Kidney (tissue), 14 donors: ENCODE results near the gene EHMT2. TPM values are rescaled to one million over a fixed set of nuclear protein-coding genes. Genes with fewer than 3 reads are reported as not detected.

ENCODE experiments used
- DNase-seq, 5 donors: peaks; one replicate each; pipeline ENCODE4 v3.0.0-alpha.2; 2013 to 2020
- FAIRE-seq: peaks from 2 replicates; lab custom pipeline; 2012; peaks lifted over from hg19 to GRCh38; lab: Jason Lieb, UNC
- H3K27ac ChIP-seq, 2 donors: one replicate each; pipeline ENCODE4 v1.7.0; 2013; ENCODE audit warnings: low read depth in 2 of 2, low read length in 2 of 2, inconsistent platforms in 1 of 2
- H3K27me3 ChIP-seq: one replicate; pipeline ENCODE4 v1.7.1; 2013; ENCODE audit warnings: low read length, inconsistent platforms; ENCODE audit not compliant: control insufficient read depth, insufficient read depth
- H3K36me3 ChIP-seq, 3 donors: one replicate each; pipeline versions ENCODE4 v1.7.0 to v1.7.1; 2013; ENCODE audit warnings: low read length in 3 of 3, control low read depth in 1 of 3, inconsistent platforms in 1 of 3; ENCODE audit not compliant: insufficient read depth in 3 of 3, control insufficient read depth in 2 of 3
- H3K4me1 ChIP-seq, 3 donors: one replicate each; pipeline versions ENCODE4 v1.7.0 to v1.7.1; 2013; ENCODE audit warnings: low read length in 3 of 3, inconsistent platforms in 1 of 3, low read depth in 1 of 3; ENCODE audit not compliant: control insufficient read depth in 2 of 3, insufficient read depth in 2 of 3
- H3K4me3 ChIP-seq, 3 donors: one replicate each; pipeline versions ENCODE4 v1.7.0 to v1.8.1; 2013; ENCODE audit warnings: low read length in 3 of 3, control low read depth in 1 of 3, inconsistent platforms in 1 of 3
- H3K9ac ChIP-seq, 3 donors: one replicate each; pipeline versions ENCODE4 v1.7.0 to v1.7.1; 2013; ENCODE audit warnings: low read length in 3 of 3, control low read depth in 1 of 3, inconsistent platforms in 1 of 3
- H3K9me3 ChIP-seq, 3 donors: one replicate each; pipeline versions ENCODE4 v1.7.0 to v1.7.1; 2013; ENCODE audit warnings: low read length in 3 of 3, control low read depth in 1 of 3, inconsistent platforms in 1 of 3; ENCODE audit not compliant: control insufficient read depth in 2 of 3, insufficient read depth in 1 of 3
- intact Hi-C: fragments of 100-400 bp; cut with DNase I; formaldehyde crosslinking; loops from one replicate; pipeline ENCODE4 v1.11.1; 2022
- polyA plus RNA-seq: library from polyadenylated mRNA; stranded (reverse); fragments of 350-450 nt; fragmentation: Illumina TruSeq; extraction: RNeasy Lipid Tissue Mini Kit (QIAGEN cat#74804); gene quantifications from one replicate; pipeline ENCODE4 v1.2.3, GENCODE V29; 2014; ENCODE audit warnings: low read depth, low replicate concordance; ENCODE audit not compliant: insufficient read depth
- total RNA-seq: library from RNA; stranded (reverse); fragmentation: NEBNext Ultra II Directional; extraction: Animal tissue kit (Norgen Biotek cat#: 25700); gene quantifications from one replicate; pipeline ENCODE4 v1.2.1, GENCODE V29; 2021
- TF ChIP-seq, protein P1 (sequence below): IDR thresholded peaks from 3 replicates; pipeline ENCODE4 v1.5.1; 2012; ENCODE audit warnings: mild to moderate bottlenecking, moderate library complexity, borderline replicate concordance; ENCODE audit not compliant: insufficient read depth; ENCODE audit errors: extremely low read depth
- donor health status: control.
- donor health status: control.
- donor health status: control.
- donor health status: control.
- donor health status: control.
- donor health status: DM: yes; HTN: yes; CAD: no.
- donor health status: Normal renal cell carcinoma (clear cell type).

Gene EHMT2
- total and polyA plus RNA-seq, 2 donors from 2014 or later = 35.3 to 40.5 TPM

DNA sequence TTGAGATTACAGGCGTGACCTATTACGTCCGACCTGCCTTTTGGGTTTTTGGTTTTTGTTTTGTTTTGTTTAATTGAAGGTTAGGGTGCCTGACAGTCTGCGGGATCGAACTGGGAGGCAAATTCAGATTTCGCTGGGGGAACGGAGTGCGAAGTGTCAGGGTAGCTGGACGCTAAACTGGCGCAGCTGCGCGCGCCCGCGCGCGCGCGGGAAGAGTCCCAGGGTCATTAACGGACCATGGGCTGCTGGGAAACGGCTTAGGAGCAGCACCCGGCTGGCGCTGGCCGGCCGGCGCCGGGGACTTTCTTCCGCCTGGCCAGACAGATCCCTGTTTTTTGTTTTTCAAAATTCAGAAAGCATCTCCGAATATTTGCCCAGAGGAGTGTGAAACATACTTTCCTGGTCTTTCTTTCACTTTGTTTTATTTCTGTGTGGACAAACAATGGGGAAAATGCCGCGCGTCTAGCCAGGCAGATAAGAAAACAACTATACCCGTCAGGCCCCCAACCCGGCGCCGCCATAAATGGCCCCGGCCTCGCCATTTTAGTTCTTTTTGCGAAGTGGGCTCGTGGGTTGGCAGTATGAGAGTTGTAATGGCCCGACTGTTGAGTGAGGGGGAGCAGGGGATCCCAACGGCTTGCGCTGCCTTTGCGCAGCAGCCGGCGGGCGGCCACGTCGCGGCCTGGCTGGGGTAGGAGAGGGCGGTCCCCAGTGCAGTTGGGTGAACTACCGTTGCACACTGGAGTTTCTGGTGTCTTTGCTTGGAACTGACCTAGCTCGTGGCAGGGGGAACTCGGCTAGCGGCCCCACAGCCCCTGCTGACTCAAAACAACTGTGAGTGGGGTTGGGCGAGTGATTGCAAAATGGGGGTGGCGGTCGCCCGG is 62.9 kb downstream of the EHMT2 start:
- no peak for FAIRE-seq
- Histone ChIP-seq H3K27me3 (no peaks in the 10 kb centered on the region), H3K4me1 (peaks cover 4 to 21% (median 17%) of the 10 kb centered on the region in 3 donors), H3K4me3 (peak overlapping the region; percentile 83 to 95 (median 90)), H3K9me3 (no peaks in the 10 kb centered on the region), H3K27ac (peak overlapping the region; percentile 95 to 99), H3K36me3 (peaks cover 5 to 12% (median 9%) of the 10 kb centered on the region in 3 donors), H3K9ac (peak overlapping the region; percentile 60 to 100 (median 95))
- peak; percentile 91 to 97 (median 94) for DNase-seq
- intact Hi-C loops = no loop called here
- TF ChIP-seq, protein P1, sequence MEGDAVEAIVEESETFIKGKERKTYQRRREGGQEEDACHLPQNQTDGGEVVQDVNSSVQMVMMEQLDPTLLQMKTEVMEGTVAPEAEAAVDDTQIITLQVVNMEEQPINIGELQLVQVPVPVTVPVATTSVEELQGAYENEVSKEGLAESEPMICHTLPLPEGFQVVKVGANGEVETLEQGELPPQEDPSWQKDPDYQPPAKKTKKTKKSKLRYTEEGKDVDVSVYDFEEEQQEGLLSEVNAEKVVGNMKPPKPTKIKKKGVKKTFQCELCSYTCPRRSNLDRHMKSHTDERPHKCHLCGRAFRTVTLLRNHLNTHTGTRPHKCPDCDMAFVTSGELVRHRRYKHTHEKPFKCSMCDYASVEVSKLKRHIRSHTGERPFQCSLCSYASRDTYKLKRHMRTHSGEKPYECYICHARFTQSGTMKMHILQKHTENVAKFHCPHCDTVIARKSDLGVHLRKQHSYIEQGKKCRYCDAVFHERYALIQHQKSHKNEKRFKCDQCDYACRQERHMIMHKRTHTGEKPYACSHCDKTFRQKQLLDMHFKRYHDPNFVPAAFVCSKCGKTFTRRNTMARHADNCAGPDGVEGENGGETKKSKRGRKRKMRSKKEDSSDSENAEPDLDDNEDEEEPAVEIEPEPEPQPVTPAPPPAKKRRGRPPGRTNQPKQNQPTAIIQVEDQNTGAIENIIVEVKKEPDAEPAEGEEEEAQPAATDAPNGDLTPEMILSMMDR = no peak

DNA sequence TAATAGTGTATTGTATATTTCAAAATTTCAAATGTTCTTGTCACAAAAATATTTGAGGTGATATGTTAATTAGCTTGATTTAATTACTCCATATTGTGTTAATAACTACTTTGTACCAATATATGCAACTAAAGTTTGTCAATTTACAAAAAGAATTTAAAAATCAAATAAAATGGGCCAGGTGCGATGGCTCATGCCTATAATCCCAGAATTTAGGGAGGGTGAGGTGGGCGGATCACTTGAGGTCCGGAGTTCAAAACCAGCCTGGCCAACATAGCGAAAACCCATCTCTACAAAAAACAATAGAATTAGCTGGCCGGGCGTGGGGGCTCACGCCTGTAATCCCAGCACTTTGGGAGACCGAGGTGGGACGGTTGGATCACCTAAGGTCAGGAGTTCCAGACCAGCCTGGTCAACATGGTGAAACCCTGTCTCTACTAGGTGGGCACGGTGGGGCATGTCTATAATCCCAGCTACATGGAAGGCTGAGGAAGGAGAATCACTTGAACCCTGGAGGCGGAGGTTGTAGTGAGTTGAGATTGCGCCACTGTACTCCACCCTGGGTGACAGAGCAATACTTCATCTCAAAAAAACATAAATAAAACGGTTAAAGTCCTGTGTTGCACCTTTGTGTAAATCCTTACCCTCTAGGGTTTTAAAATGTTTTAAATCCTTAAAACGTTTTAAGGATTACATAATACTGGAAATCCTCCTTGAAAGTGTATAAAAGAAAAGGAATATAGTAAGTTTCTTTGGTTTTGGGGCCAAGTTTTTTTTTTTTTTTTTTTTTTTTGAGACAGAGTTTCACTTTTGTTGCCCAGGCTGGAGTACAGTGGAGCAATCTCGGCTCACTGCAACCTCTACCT is 65.9 kb downstream of the EHMT2 start:
- FAIRE-seq = no peak
- peak overlapping the region; percentile 51 to 94 for H3K27ac ChIP-seq
- TF ChIP-seq, protein P1 = no peak
- H3K27me3 ChIP-seq = no peaks in the 10 kb centered on the region
- H3K9me3 ChIP-seq = no peaks in the 10 kb centered on the region
- H3K4me3 ChIP-seq = peak overlapping the region in 2 of 3 donors; percentile 82 to 84
- peak in 1 of 5 donors; percentile 47 for DNase-seq
- intact Hi-C loops = no loop called here
- H3K4me1 ChIP-seq = peaks cover 1 to 12% (median 8%) of the 10 kb centered on the region in 3 donors
- peak overlapping the region in 1 of 3 donors; percentile 80 for H3K9ac ChIP-seq
- H3K36me3 ChIP-seq = no peaks in the 10 kb centered on the region

DNA sequence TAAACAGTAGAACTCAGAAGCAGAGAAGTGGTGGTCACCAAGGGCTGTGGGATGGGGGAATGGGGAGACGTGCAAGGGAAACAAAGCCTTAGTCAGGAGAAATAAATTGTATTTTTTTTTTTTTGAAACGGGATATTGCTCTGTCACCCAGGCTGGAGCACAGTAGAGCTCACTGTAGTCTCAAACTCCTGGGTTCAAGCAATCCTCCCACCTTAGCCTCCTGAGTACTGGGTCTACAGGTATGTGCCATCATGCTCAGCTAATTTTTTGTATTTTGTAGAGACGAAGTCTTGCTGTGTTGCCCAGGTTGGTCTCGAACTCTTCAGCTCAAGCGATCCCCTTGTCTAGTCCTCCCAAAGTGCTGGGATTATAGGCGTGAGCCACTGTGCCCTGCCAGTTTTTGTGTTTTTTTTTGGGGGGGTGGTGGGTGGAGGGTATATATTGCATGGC is 66.6 kb downstream of the EHMT2 start:
- DNase-seq (no peak), FAIRE-seq (no peak)
- Histone ChIP-seq H3K4me3 (peak overlapping the region; percentile 82 to 96 (median 84)), H3K9ac (peak overlapping the region; percentile 80 to 93 (median 83)), H3K27me3 (no peaks in the 10 kb centered on the region), H3K36me3 (no peaks in the 10 kb centered on the region), H3K9me3 (no peaks in the 10 kb centered on the region), H3K4me1 (peaks cover 5 to 6% (median 6%) of the 10 kb centered on the region in 3 donors), H3K27ac (peak overlapping the region; percentile 89 to 94)
- intact Hi-C loops = no loop called here
- TF ChIP-seq, protein P1 = no peak

Other genes with a start within 250 kb of the EHMT2 start
Only the 30 nearest of the 36 such genes appear.
- 15.1 TPM for gene LY6G5B, start 227.7 kb downstream of the EHMT2 start, total RNA-seq
- gene LY6G5B, start 227.7 kb downstream of the EHMT2 start, polyA plus RNA-seq = 2.5 TPM
- gene LY6G5C, start 216.6 kb downstream of the EHMT2 start, total RNA-seq = 2.5 TPM
- gene LY6G5C, start 216.6 kb downstream of the EHMT2 start, polyA plus RNA-seq = 4.6 TPM
- 48.7 TPM for gene ABHD16A, start 194.4 kb downstream of the EHMT2 start, total RNA-seq
- gene ABHD16A, start 194.4 kb downstream of the EHMT2 start, polyA plus RNA-seq = 50.2 TPM
- gene LY6G6F, start 190.8 kb downstream of the EHMT2 start, total RNA-seq = not detected
- not detected for gene LY6G6F, start 190.8 kb downstream of the EHMT2 start, polyA plus RNA-seq
- not detected for gene LY6G6D, start 182.3 kb downstream of the EHMT2 start, total RNA-seq
- not detected for gene LY6G6D, start 182.3 kb downstream of the EHMT2 start, polyA plus RNA-seq
- not detected for gene LY6G6C, start 176.0 kb downstream of the EHMT2 start, total RNA-seq
- not detected for gene LY6G6C, start 176.0 kb downstream of the EHMT2 start, polyA plus RNA-seq
- 0.60 TPM for gene MPIG6B, start 174.3 kb downstream of the EHMT2 start, total RNA-seq
- gene MPIG6B, start 174.3 kb downstream of the EHMT2 start, polyA plus RNA-seq = not detected
- 98.9 TPM for gene DDAH2, start 168.4 kb downstream of the EHMT2 start, total RNA-seq
- 147 TPM for gene DDAH2, start 168.4 kb downstream of the EHMT2 start, polyA plus RNA-seq
- 456 TPM for gene CLIC1, start 161.2 kb downstream of the EHMT2 start, total RNA-seq
- gene CLIC1, start 161.2 kb downstream of the EHMT2 start, polyA plus RNA-seq = 489 TPM
- 23.7 TPM for gene MSH5, start 157.7 kb downstream of the EHMT2 start, total RNA-seq
- 14.4 TPM for gene MSH5, start 157.7 kb downstream of the EHMT2 start, polyA plus RNA-seq
- 6.5 TPM for gene SAPCD1, start 135.0 kb downstream of the EHMT2 start, total RNA-seq
- 6.8 TPM for gene SAPCD1, start 135.0 kb downstream of the EHMT2 start, polyA plus RNA-seq
- gene VWA7, start 120.4 kb downstream of the EHMT2 start, total RNA-seq = 32.5 TPM
- 10.2 TPM for gene VWA7, start 120.4 kb downstream of the EHMT2 start, polyA plus RNA-seq
- gene VARS1, start 101.9 kb downstream of the EHMT2 start, total RNA-seq = 79.0 TPM
- 30.3 TPM for gene VARS1, start 101.9 kb downstream of the EHMT2 start, polyA plus RNA-seq
- 41.6 TPM for gene LSM2, start 90.7 kb downstream of the EHMT2 start, total RNA-seq
- gene LSM2, start 90.7 kb downstream of the EHMT2 start, polyA plus RNA-seq = 70.6 TPM
- 1.7 TPM for gene HSPA1L, start 82.4 kb downstream of the EHMT2 start, total RNA-seq
- gene HSPA1L, start 82.4 kb downstream of the EHMT2 start, polyA plus RNA-seq = 2.3 TPM
- gene HSPA1A, start 82.2 kb downstream of the EHMT2 start, total RNA-seq = 133 TPM
- 209 TPM for gene HSPA1A, start 82.2 kb downstream of the EHMT2 start, polyA plus RNA-seq
- gene HSPA1B, start 70.0 kb downstream of the EHMT2 start, total RNA-seq = 142 TPM
- 175 TPM for gene HSPA1B, start 70.0 kb downstream of the EHMT2 start, polyA plus RNA-seq
- 66.9 TPM for gene NEU1, start 34.9 kb downstream of the EHMT2 start, total RNA-seq
- gene NEU1, start 34.9 kb downstream of the EHMT2 start, polyA plus RNA-seq = 131 TPM
- gene SLC44A4, start 18.7 kb downstream of the EHMT2 start, total RNA-seq = 137 TPM
- 37.4 TPM for gene SLC44A4, start 18.7 kb downstream of the EHMT2 start, polyA plus RNA-seq
- 3.4 TPM for gene ZBTB12, start 4.4 kb upstream of the EHMT2 start, total RNA-seq
- gene ZBTB12, start 4.4 kb upstream of the EHMT2 start, polyA plus RNA-seq = 2.5 TPM
- gene C2, start 30.0 kb upstream of the EHMT2 start, total RNA-seq = 38.7 TPM
- 84.0 TPM for gene C2, start 30.0 kb upstream of the EHMT2 start, polyA plus RNA-seq
- 200 TPM for gene CFB, start 48.4 kb upstream of the EHMT2 start, total RNA-seq
- 154 TPM for gene CFB, start 48.4 kb upstream of the EHMT2 start, polyA plus RNA-seq
- gene NELFE, start 61.3 kb upstream of the EHMT2 start, total RNA-seq = 62.0 TPM
- gene NELFE, start 61.3 kb upstream of the EHMT2 start, polyA plus RNA-seq = 83.0 TPM
- gene SKIC2, start 61.5 kb upstream of the EHMT2 start, total RNA-seq = 67.8 TPM
- 55.0 TPM for gene SKIC2, start 61.5 kb upstream of the EHMT2 start, polyA plus RNA-seq
- 21.3 TPM for gene DXO, start 74.4 kb upstream of the EHMT2 start, total RNA-seq
- gene DXO, start 74.4 kb upstream of the EHMT2 start, polyA plus RNA-seq = 26.0 TPM
- 250 TPM for gene C4A, start 84.4 kb upstream of the EHMT2 start, total RNA-seq
- gene C4A, start 84.4 kb upstream of the EHMT2 start, polyA plus RNA-seq = 521 TPM
- 596 TPM for gene C4B, start 117.1 kb upstream of the EHMT2 start, total RNA-seq
- 578 TPM for gene C4B, start 117.1 kb upstream of the EHMT2 start, polyA plus RNA-seq
- 3.2 TPM for gene CYP21A2, start 140.7 kb upstream of the EHMT2 start, total RNA-seq
- 8.2 TPM for gene CYP21A2, start 140.7 kb upstream of the EHMT2 start, polyA plus RNA-seq
- 88.2 TPM for gene TNXB, start 211.6 kb upstream of the EHMT2 start, total RNA-seq
- gene TNXB, start 211.6 kb upstream of the EHMT2 start, polyA plus RNA-seq = 13.3 TPM
- gene ATF6B, start 230.5 kb upstream of the EHMT2 start, total RNA-seq = 104 TPM
- gene ATF6B, start 230.5 kb upstream of the EHMT2 start, polyA plus RNA-seq = 40.3 TPM